Activated T-cell treated with anti-CD3 and anti-CD28 coated beads for 1 hour (primary cell): Measurements from ENCODE around the gene ST3GAL3.

ENCODE experiments used
- DNase-seq: peaks from one replicate; pipeline ENCODE4 v3.0.0-alpha.2; 2020; ENCODE audit warnings: low read depth

ST3GAL3 gene

GRCh38 chr1:43878854-43879253 is 171.5 kb downstream of the ST3GAL3 start:
- no peak for DNase-seq

- DNase-seq, result no peak
Observed at GRCh38 chr1:43879414-43879813, 172.1 kb downstream of the ST3GAL3 start.

- DNase-seq, result no peak
Observed at GRCh38 chr1:43879996-43880395, 172.7 kb downstream of the ST3GAL3 start.

GRCh38 chr1:43880604-43881003 is 173.3 kb downstream of the ST3GAL3 start:
- no peak for DNase-seq

- DNase-seq, result no peak
Observed at GRCh38 chr1:43881415-43881814, 174.1 kb downstream of the ST3GAL3 start.

GRCh38 chr1:43882763-43883162 is 175.4 kb downstream of the ST3GAL3 start:
- no peak for DNase-seq

- DNase-seq, result no peak
Observed at GRCh38 chr1:43883321-43883720, 176.0 kb downstream of the ST3GAL3 start.

- no peak for DNase-seq
Observed at GRCh38 chr1:43885279-43885801, 178.0 kb downstream of the ST3GAL3 start.

GRCh38 chr1:43887748-43888147 is 180.4 kb downstream of the ST3GAL3 start:
- no peak for DNase-seq

- DNase-seq, result no peak
Observed at GRCh38 chr1:43890815-43891214, 183.5 kb downstream of the ST3GAL3 start.

GRCh38 chr1:43893006-43893405 is 185.7 kb downstream of the ST3GAL3 start:
- DNase-seq, result no peak

GRCh38 chr1:43898981-43899380 is 191.6 kb downstream of the ST3GAL3 start:
- no peak for DNase-seq

- no peak for DNase-seq
Observed at GRCh38 chr1:43900386-43900785, 193.1 kb downstream of the ST3GAL3 start.

GRCh38 chr1:43901196-43901961 is 194.0 kb downstream of the ST3GAL3 start:
- no peak for DNase-seq

- no peak for DNase-seq
Observed at GRCh38 chr1:43902058-43902831, 194.9 kb downstream of the ST3GAL3 start.

- DNase-seq, result no peak
Observed at GRCh38 chr1:43904660-43905551, 197.6 kb downstream of the ST3GAL3 start.

GRCh38 chr1:43908226-43908625 is 200.9 kb downstream of the ST3GAL3 start:
- DNase-seq, result no peak

GRCh38 chr1:43908858-43909257 is 201.5 kb downstream of the ST3GAL3 start:
- no peak for DNase-seq

- no peak for DNase-seq
Observed at GRCh38 chr1:43910343-43910742, 203.0 kb downstream of the ST3GAL3 start.

- no peak for DNase-seq
Observed at GRCh38 chr1:43912607-43913006, 205.3 kb downstream of the ST3GAL3 start.

- DNase-seq, result no peak
Observed at GRCh38 chr1:43913051-43913501, 205.7 kb downstream of the ST3GAL3 start.
